A549 (cell line): ENCODE data around the gene GCKR. TPM values are rescaled to one million over a fixed set of nuclear protein-coding genes. Genes with fewer than 3 reads are reported as not detected.

Experiments
- ATAC-seq, 2 experiments: fragments of 200-7000 bp in 1 of 2; fragments of >200 bp in 1 of 2; cut with Nextera tagmentation in 1 of 2; cut with Tn5 transposase in 1 of 2; 3 replicates each; pipeline versions ENCODE4 v1.8.0 to v1.9.1; 2018 to 2020; ENCODE audit warnings: mild to moderate bottlenecking in 1 of 2, moderate library complexity in 1 of 2
- CTCF ChIA-PET: fragments of 300-600 bp; sonication (Branson Sonifier 250); formaldehyde crosslinking; extraction: SDS; loops from one replicate; lab custom pipeline; 2021; ENCODE audit warnings: antibody characterized with exemption, inconsistent platforms; lab: Yijun Ruan, JAX
- POLR2A ChIA-PET: fragments of 350-600 bp; formaldehyde crosslinking; extraction: SDS; loops from one replicate; lab custom pipeline; 2021; ENCODE audit warnings: antibody characterized with exemption, inconsistent platforms; lab: Yijun Ruan, JAX
- DNase-seq, 2 experiments: peaks; one replicate each; pipeline versions ENCODE4 v3.0.0 to v3.0.0-alpha.2; 2011 to 2016; ENCODE audit warnings: low read depth in 1 of 2, low spot score in 1 of 2
- FAIRE-seq: peaks from 2 replicates; lab custom pipeline; 2011; peaks lifted over from hg19 to GRCh38; lab: Jason Lieb, UNC
- H3K27ac ChIP-seq, 2 experiments: fragments of >200 bp; sonication (Bioruptor Twin); formaldehyde crosslinking; 3 replicates each; pipeline ENCODE4 v1.5.1; 2016 to 2017
- H3K4me1 ChIP-seq: fragments of >200 bp; sonication (Bioruptor Twin); formaldehyde crosslinking; 3 replicates; pipeline ENCODE4 v1.6.1; 2016
- H3K4me2 ChIP-seq: fragments of >200 bp; sonication (Bioruptor Twin); formaldehyde crosslinking; 3 replicates; pipeline ENCODE4 v1.6.1; 2016
- H3K4me3 ChIP-seq: fragments of >200 bp; sonication (Bioruptor Twin); formaldehyde crosslinking; 3 replicates; pipeline ENCODE4 v1.5.1; 2016
- H3K9me3 ChIP-seq: fragments of >200 bp; sonication (Bioruptor Twin); formaldehyde crosslinking; 3 replicates; pipeline ENCODE4 v1.6.1; 2016
- ATOH8 ChIP-seq: fragments of 250-450 bp; sonication (Bioruptor Pico); IDR thresholded peaks from 2 replicates; pipeline ENCODE4 v1.5.0; 2020; ENCODE audit warnings: low read depth, mild to moderate bottlenecking, moderate library complexity
- BHLHE40 ChIP-seq: IDR thresholded peaks from 2 replicates; pipeline ENCODE4 v1.6.1; 2012; ENCODE audit warnings: low read depth, low read length, inconsistent platforms
- CBX2 ChIP-seq: fragments of 200-600 bp; sonication (generic); IDR thresholded peaks from 2 replicates; pipeline ENCODE4 v1.6.1; 2016; ENCODE audit warnings: low read depth, mild to moderate bottlenecking, borderline replicate concordance
- CEBPB ChIP-seq, 2 experiments: fragments of >200 bp in 1 of 2; sonication (Bioruptor Twin) in 1 of 2; formaldehyde crosslinking in 1 of 2; IDR thresholded peaks; 2 replicates each; pipeline ENCODE4 v1.6.1; 2012 to 2016
- CHD2 ChIP-seq: fragments of 150-350 bp; IDR thresholded peaks from 2 replicates; pipeline ENCODE4 v1.6.1; 2014; ENCODE audit warnings: low read length; ENCODE audit not compliant: partially characterized antibody
- CHD4 ChIP-seq: fragments of 200-600 bp; sonication (generic); IDR thresholded peaks from 2 replicates; pipeline ENCODE4 v1.6.1; 2016; ENCODE audit warnings: antibody characterized with exemption, mild to moderate bottlenecking, borderline replicate concordance
- E2F6 ChIP-seq: IDR thresholded peaks from 2 replicates; pipeline ENCODE4 v1.6.1; 2012; ENCODE audit warnings: low read depth, borderline replicate concordance
- EHMT2 ChIP-seq: fragments of 200-600 bp; sonication (generic); IDR thresholded peaks from 2 replicates; pipeline ENCODE4 v1.6.1; 2016; ENCODE audit warnings: antibody characterized with exemption, low read depth, mild to moderate bottlenecking, moderate library complexity
- ESRRA ChIP-seq: fragments of 150-350 bp; IDR thresholded peaks from 2 replicates; pipeline ENCODE4 v1.6.1; 2014; ENCODE audit warnings: mild to moderate bottlenecking, low read length, borderline replicate concordance
- FOSL2 ChIP-seq, 2 experiments: fragments of 450-650 bp in 1 of 2; fragments of >200 bp in 1 of 2; sonication (Bioruptor Twin) in 1 of 2; formaldehyde crosslinking; IDR thresholded peaks; 2 replicates each; pipeline versions ENCODE4 v1.5.0 to v1.6.1; 2016 to 2020; ENCODE audit warnings: mild to moderate bottlenecking in 1 of 2, moderate library complexity in 1 of 2
- FOXS1 ChIP-seq: fragments of 250-450 bp; sonication (Bioruptor Pico); IDR thresholded peaks from 2 replicates; pipeline ENCODE4 v1.5.0; 2020; ENCODE audit warnings: mild to moderate bottlenecking, moderate library complexity
- HES2 ChIP-seq: fragments of >200 bp; sonication (Bioruptor Twin); formaldehyde crosslinking; IDR thresholded peaks from 2 replicates; pipeline ENCODE4 v1.6.1; 2016
- HEYL ChIP-seq: fragments of 250-450 bp; sonication (Bioruptor Pico); IDR thresholded peaks from 2 replicates; pipeline ENCODE4 v1.8.0; 2021; ENCODE audit warnings: mild to moderate bottlenecking, moderate library complexity
- HOXA7 ChIP-seq: fragments of 250-450 bp; sonication (Bioruptor Pico); IDR thresholded peaks from 2 replicates; pipeline ENCODE4 v1.5.0; 2020; ENCODE audit warnings: mild to moderate bottlenecking, moderate library complexity
- HOXB13 ChIP-seq: fragments of 250-450 bp; sonication (Bioruptor Pico); IDR thresholded peaks from 2 replicates; pipeline ENCODE4 v1.5.0; 2020; ENCODE audit warnings: low read depth, mild to moderate bottlenecking, moderate library complexity
- HOXB5 ChIP-seq: fragments of 250-450 bp; sonication (Bioruptor Pico); IDR thresholded peaks from 2 replicates; pipeline ENCODE4 v1.5.0; 2020; ENCODE audit warnings: mild to moderate bottlenecking, moderate library complexity
- MAFK ChIP-seq: fragments of 450-650 bp; IDR thresholded peaks from 2 replicates; pipeline ENCODE4 v1.6.1; 2014; ENCODE audit not compliant: partially characterized antibody
- MAX ChIP-seq: IDR thresholded peaks from 2 replicates; pipeline ENCODE4 v1.6.1; 2012
- MYC ChIP-seq: IDR thresholded peaks from 2 replicates; pipeline ENCODE4 v1.6.1; 2012; ENCODE audit warnings: mild to moderate bottlenecking, inconsistent platforms, low read length, improper control_type of control experiment, borderline replicate concordance
- NPAS2 ChIP-seq: fragments of 250-450 bp; sonication (Bioruptor Pico); IDR thresholded peaks from 2 replicates; pipeline ENCODE4 v1.8.0; 2022; ENCODE audit warnings: mild to moderate bottlenecking, moderate library complexity, borderline replicate concordance
- POLR2A ChIP-seq: IDR thresholded peaks from 2 replicates; pipeline ENCODE4 v1.6.1; 2012; ENCODE audit warnings: mild to moderate bottlenecking, low read length
- RARB ChIP-seq: fragments of 250-450 bp; sonication (Bioruptor Pico); IDR thresholded peaks from 2 replicates; pipeline ENCODE4 v1.8.0; 2021; ENCODE audit warnings: mild to moderate bottlenecking, moderate library complexity
- RFX5 ChIP-seq: fragments of 450-650 bp; IDR thresholded peaks from 2 replicates; pipeline ENCODE4 v1.7.1; 2014; ENCODE audit warnings: antibody characterized with exemption, mild to moderate bottlenecking, moderate library complexity
- RNF2 ChIP-seq: fragments of 200-600 bp; sonication (generic); IDR thresholded peaks from 2 replicates; pipeline ENCODE4 v1.6.1; 2016; ENCODE audit warnings: low read depth, mild to moderate bottlenecking, antibody characterized with exemption, moderate library complexity, borderline replicate concordance
- SMC3 ChIP-seq: fragments of >200 bp; sonication (Bioruptor Twin); formaldehyde crosslinking; IDR thresholded peaks from 3 replicates; pipeline ENCODE4 v1.6.1; 2018; ENCODE audit warnings: inconsistent platforms
- SREBF2 ChIP-seq: fragments of 450-650 bp; IDR thresholded peaks from 2 replicates; pipeline ENCODE4 v1.6.1; 2014; ENCODE audit warnings: mild to moderate bottlenecking, moderate library complexity
- TFCP2L1 ChIP-seq: fragments of 250-450 bp; sonication (Bioruptor Pico); IDR thresholded peaks from 2 replicates; pipeline ENCODE4 v1.5.0; 2021; ENCODE audit warnings: mild to moderate bottlenecking
- TP53 ChIP-seq: fragments of 250-450 bp; sonication (Bioruptor Pico); IDR thresholded peaks from 2 replicates; pipeline ENCODE4 v1.5.0; 2021; ENCODE audit warnings: mild to moderate bottlenecking, moderate library complexity
- ZFP36 ChIP-seq: fragments of 450-650 bp; IDR thresholded peaks from 2 replicates; pipeline ENCODE4 v1.6.1; 2014; ENCODE audit warnings: borderline replicate concordance; ENCODE audit not compliant: partially characterized antibody
- ZNF302 ChIP-seq: fragments of 250-450 bp; sonication (Bioruptor Pico); IDR thresholded peaks from 2 replicates; pipeline ENCODE4 v1.9.0; 2021; ENCODE audit warnings: inconsistent platforms, mild to moderate bottlenecking, moderate library complexity
- ZSCAN20 ChIP-seq: fragments of 250-450 bp; sonication (Bioruptor Pico); IDR thresholded peaks from 2 replicates; pipeline ENCODE4 v1.8.0; 2022; ENCODE audit warnings: mild to moderate bottlenecking, moderate library complexity
- WGBS: methylation state at CpG from one replicate; pipeline ENCODE4 v1.1.6; 2017; ENCODE audit errors: missing lambda C conversion rate; 5-methylcytosine and 5-hydroxymethylcytosine counted together
- polyA plus RNA-seq, 4 experiments: library from polyadenylated mRNA; depleted of rRNA in 3 of 4; stranded (reverse); fragments of >200 nt; fragmentation: RNase III in 1 of 4; extraction: RNeasy Plus Mini Kit Qiagen cat#74134 plus additional on column Dnase treatment in 1 of 4; gene quantifications; 2 replicates in 3 of 4; 3 replicates in 1 of 4; pipeline ENCODE4 v1.2.3, GENCODE V29; 2011 to 2017

Gene GCKR
- polyA plus RNA-seq, 2 of the 4 experiments (the other 2 are of a cell fraction) = 0.10 to 0.48 TPM

- DNase-seq = no peak
- Histone ChIP-seq H3K27ac (no peak overlapping the region), H3K4me3 (no peak overlapping the region), H3K9me3 (peaks cover 47% of the 10 kb centered on the region), H3K4me2 (no peak overlapping the region), H3K4me1 (no peaks in the 10 kb centered on the region)
- no peak for FAIRE-seq
- 35% methylated on average over 3 of the region's 3 CpGs for WGBS
- no peak for ATAC-seq
- TF ChIP-seq MAX (no peak), CEBPB (IDR thresholded peaks at IDR 0.05) (no peak), CHD2 (no peak)
- ChIA-PET POLR2A (no interaction called here), CTCF (interaction anchor here (0.6 to 1.2 kb wide), 3 partner anchors 10 to 1718 kb away, joined by 3 read pairs; no protein-coding TSS in a partner anchor)
These were observed 74.6 kb downstream of the GCKR start for GRCh38 chr2:27571197-27571596.

- ATAC-seq (no peak), FAIRE-seq (no peak), DNase-seq (no peak)
- no peak overlapping the region for H3K4me3 ChIP-seq
- no peaks in the 10 kb centered on the region for H3K4me1 ChIP-seq
- whole genome bisulfite sequencing = 44% methylated on average over 1 of the region's 1 CpG
- TF ChIP-seq BHLHE40 = no peak
- TF ChIP-seq HOXA7 (CRISPR knock-in tag) = no peak
- no peak for TF ChIP-seq RFX5
- no peak for TF ChIP-seq HOXB5
- TF ChIP-seq MAFK = no peak
- TF ChIP-seq ATOH8 (CRISPR knock-in tag) = no peak
- no peak for TF ChIP-seq HEYL (CRISPR knock-in tag)
- no peak for TF ChIP-seq RARB (CRISPR knock-in tag)
- no peak for TF ChIP-seq FOSL2 (IDR thresholded peaks at IDR 0.05)
- no peak for TF ChIP-seq FOSL2 (CRISPR knock-in tag; IDR thresholded peaks at IDR 0.05)
- no peak for TF ChIP-seq MYC
- no peak for TF ChIP-seq NPAS2 (CRISPR knock-in tag)
- TF ChIP-seq EHMT2 = no peak
- no peak overlapping the region for H3K4me2 ChIP-seq
- ChIA-PET POLR2A (no interaction called here), CTCF (interaction anchor here (2.1 kb wide), 1 partner anchor 14 kb away, joined by 8 read pairs; no protein-coding TSS in a partner anchor)
- no peak overlapping the region for H3K27ac ChIP-seq
- H3K9me3 ChIP-seq = peaks cover 52% of the 10 kb centered on the region
These were observed 75.0 kb downstream of the GCKR start for GRCh38 chr2:27571681-27572080.

- WGBS = 18% methylated on average over 2 of the region's 2 CpGs
- DNase-seq (no peak), ATAC-seq (no peak), FAIRE-seq (no peak)
- Histone ChIP-seq H3K4me3 (no peak overlapping the region), H3K9me3 (peaks cover 59% of the 10 kb centered on the region), H3K4me1 (no peaks in the 10 kb centered on the region), H3K4me2 (no peak overlapping the region)
- POLR2A ChIA-PET = no interaction called here
- CTCF ChIA-PET = interaction anchor here (0.8 to 2.1 kb wide), 2 partner anchors 13 to 24 kb away, joined by 3 to 8 read pairs; no protein-coding TSS in a partner anchor
- TF ChIP-seq ZSCAN20 (CRISPR knock-in tag) (no peak), POLR2A (no peak), CBX2 (no peak), HOXB13 (CRISPR knock-in tag) (no peak), HEYL (CRISPR knock-in tag) (no peak), CHD4 (no peak), RFX5 (no peak), FOXS1 (CRISPR knock-in tag) (no peak)
- TF ChIP-seq, all 56 proteins: peak for 0
- H3K27ac ChIP-seq = no peak overlapping the region
These were observed 75.8 kb downstream of the GCKR start for GRCh38 chr2:27572439-27572838.

- ATAC-seq (no peak), DNase-seq (no peak), FAIRE-seq (no peak)
- ChIA-PET POLR2A (no interaction called here), CTCF (interaction anchor here (0.8 to 2.1 kb wide), 2 partner anchors 12 to 24 kb away, joined by 3 to 8 read pairs; no protein-coding TSS in a partner anchor)
- H3K9me3 ChIP-seq = peaks cover 65% of the 10 kb centered on the region
- no peak overlapping the region for H3K4me3 ChIP-seq
- H3K4me1 ChIP-seq = no peaks in the 10 kb centered on the region
- H3K4me2 ChIP-seq = no peak overlapping the region
- WGBS = 29% methylated on average over 6 of the region's 6 CpGs
- no peak overlapping the region for H3K27ac ChIP-seq
- TF ChIP-seq HES2 = no peak
- TF ChIP-seq FOXS1 (CRISPR knock-in tag) = no peak
- no peak for TF ChIP-seq MYC
- no peak for TF ChIP-seq MAFK
- TF ChIP-seq ESRRA = no peak
- TF ChIP-seq RFX5 = no peak
- no peak for TF ChIP-seq CHD4
- TF ChIP-seq ZFP36 = no peak
- TF ChIP-seq ZNF302 (CRISPR knock-in tag) = no peak
- TF ChIP-seq SREBF2 = no peak
- TF ChIP-seq HEYL (CRISPR knock-in tag) = no peak
- no peak for TF ChIP-seq E2F6
- TF ChIP-seq SMC3 = no peak
- no peak for TF ChIP-seq TP53 (CRISPR knock-in tag)
- no peak for TF ChIP-seq TFCP2L1
- TF ChIP-seq RNF2 = no peak
These were observed 76.4 kb downstream of the GCKR start for GRCh38 chr2:27572998-27573429.
